Bronchial epithelial cell (primary cell): ENCODE measurements around the gene IFITM10. TPM values are rescaled to one million over a fixed set of nuclear protein-coding genes. Genes with fewer than 3 reads are reported as not detected.

Source experiments
- DNase-seq: peaks from one replicate; pipeline ENCODE4 v3.0.0-alpha.2; 2010; ENCODE audit warnings: low read depth
- FAIRE-seq: peaks from 2 replicates; lab custom pipeline; 2011; peaks lifted over from hg19 to GRCh38; lab: Jason Lieb, UNC
- H3K27me3 ChIP-seq: 2 replicates; pipeline ENCODE4 v1.5.1; 2011; ENCODE audit warnings: low read length; ENCODE audit not compliant: control insufficient read depth, insufficient read depth
- H3K36me3 ChIP-seq: 2 replicates; pipeline ENCODE4 v1.5.1; 2011; ENCODE audit warnings: low read length; ENCODE audit not compliant: control insufficient read depth, insufficient read depth
- H3K4me3 ChIP-seq: 2 replicates; pipeline ENCODE4 v1.5.1; 2011; ENCODE audit warnings: mild to moderate bottlenecking, low read depth, low read length, control low read depth
- total RNA-seq: library from RNA; depleted of rRNA; stranded (reverse); fragments of >200 nt; gene quantifications from 2 replicates; pipeline ENCODE4 v1.2.1, GENCODE V29; 2014
- TF ChIP-seq, protein P1 (sequence below): IDR thresholded peaks from 2 replicates; pipeline ENCODE4 v1.5.1; 2011; ENCODE audit warnings: mild to moderate bottlenecking, moderate library complexity, low read length, control low read depth, inconsistent platforms; ENCODE audit not compliant: insufficient read depth, severe bottlenecking

IFITM10 gene
- total RNA-seq, 1 donor from 2014 or later = 1.3 TPM

DNA sequence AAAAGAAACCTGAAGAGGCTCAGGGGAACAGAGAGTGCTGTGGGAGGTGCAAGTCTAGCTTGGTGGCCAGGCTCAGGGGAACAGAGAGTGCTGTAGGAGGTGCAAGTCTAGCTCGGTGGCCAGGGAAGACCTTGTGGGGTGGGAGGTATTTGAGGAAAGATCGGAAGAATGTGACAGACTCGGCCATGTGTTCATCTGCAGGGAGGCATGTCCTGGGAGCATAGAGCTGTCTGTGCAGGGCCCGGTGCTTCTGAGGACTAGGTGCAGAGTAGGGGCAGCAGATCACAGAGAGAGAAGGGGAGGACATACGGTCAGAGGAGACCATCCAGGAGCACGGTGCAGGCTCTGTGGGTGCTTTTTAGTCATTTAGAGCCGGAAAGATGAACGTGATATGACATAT lies 10.8 kb downstream of the IFITM10 start:
- no peak overlapping the region for H3K4me3 ChIP-seq
- no peaks in the 10 kb centered on the region for H3K36me3 ChIP-seq
- DNase-seq (no peak), FAIRE-seq (no peak)
- H3K27me3 ChIP-seq = no peaks in the 10 kb centered on the region
- TF ChIP-seq, protein P1, sequence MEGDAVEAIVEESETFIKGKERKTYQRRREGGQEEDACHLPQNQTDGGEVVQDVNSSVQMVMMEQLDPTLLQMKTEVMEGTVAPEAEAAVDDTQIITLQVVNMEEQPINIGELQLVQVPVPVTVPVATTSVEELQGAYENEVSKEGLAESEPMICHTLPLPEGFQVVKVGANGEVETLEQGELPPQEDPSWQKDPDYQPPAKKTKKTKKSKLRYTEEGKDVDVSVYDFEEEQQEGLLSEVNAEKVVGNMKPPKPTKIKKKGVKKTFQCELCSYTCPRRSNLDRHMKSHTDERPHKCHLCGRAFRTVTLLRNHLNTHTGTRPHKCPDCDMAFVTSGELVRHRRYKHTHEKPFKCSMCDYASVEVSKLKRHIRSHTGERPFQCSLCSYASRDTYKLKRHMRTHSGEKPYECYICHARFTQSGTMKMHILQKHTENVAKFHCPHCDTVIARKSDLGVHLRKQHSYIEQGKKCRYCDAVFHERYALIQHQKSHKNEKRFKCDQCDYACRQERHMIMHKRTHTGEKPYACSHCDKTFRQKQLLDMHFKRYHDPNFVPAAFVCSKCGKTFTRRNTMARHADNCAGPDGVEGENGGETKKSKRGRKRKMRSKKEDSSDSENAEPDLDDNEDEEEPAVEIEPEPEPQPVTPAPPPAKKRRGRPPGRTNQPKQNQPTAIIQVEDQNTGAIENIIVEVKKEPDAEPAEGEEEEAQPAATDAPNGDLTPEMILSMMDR = no peak

DNA sequence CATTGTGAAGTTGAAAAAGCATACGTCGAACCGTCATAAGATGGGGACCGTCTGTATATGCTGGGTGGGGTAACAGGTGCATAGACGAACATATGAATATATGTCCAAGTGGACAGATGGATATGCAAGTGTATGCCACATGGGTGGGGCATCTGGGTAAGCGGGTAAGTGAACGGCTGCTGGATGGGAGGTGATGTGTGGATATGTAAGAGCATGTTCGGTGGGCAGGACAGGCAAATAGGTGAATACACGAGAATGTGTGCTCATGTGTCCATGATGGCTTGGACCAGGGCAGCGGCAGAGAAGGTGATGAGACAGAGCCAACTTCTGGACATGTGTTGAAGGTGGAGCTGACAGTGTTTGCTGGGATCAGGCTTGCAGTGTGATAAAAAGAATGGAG lies 12.0 kb downstream of the IFITM10 start:
- TF ChIP-seq, protein P1 = no peak
- DNase-seq (no peak), FAIRE-seq (no peak)
- peaks cover 6% of the 10 kb centered on the region for H3K27me3 ChIP-seq
- no peak overlapping the region for H3K4me3 ChIP-seq
- H3K36me3 ChIP-seq = no peaks in the 10 kb centered on the region

DNA sequence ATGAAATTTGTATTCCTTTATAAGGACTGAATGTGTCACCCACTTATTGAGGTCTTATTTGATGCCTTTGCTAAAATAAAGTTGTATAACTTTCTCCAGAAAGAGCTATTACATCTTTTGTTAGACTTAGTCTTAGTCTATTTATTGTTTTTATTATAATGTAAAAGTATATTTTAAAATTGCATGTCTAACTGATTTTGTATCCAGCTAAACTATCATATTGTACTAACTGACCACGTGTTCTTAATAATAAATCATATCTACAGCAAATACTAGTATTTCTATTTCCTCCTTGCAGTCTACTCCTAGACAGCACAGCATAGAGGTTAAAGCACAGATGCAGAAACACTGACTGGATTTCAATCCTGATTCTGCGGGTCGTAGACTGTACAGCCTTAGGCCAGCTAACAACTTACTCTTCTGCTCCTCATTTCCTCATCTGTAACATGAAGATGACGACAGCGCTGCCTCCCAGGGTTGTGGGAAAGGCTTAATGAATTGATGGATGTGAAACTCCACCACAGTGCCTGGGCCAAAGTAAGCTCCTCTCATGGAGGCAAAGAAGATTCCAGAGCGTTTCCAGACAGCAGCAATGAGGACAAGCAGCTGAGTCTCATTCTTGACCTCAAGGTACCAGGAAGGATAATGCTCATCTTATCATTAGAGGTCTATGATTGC lies 13.2 kb downstream of the IFITM10 start:
- DNase-seq (no peak), FAIRE-seq (no peak)
- Histone ChIP-seq H3K27me3 (peaks cover 10% of the 10 kb centered on the region), H3K36me3 (no peaks in the 10 kb centered on the region), H3K4me3 (no peak overlapping the region)
- TF ChIP-seq, protein P1 = no peak

DNA sequence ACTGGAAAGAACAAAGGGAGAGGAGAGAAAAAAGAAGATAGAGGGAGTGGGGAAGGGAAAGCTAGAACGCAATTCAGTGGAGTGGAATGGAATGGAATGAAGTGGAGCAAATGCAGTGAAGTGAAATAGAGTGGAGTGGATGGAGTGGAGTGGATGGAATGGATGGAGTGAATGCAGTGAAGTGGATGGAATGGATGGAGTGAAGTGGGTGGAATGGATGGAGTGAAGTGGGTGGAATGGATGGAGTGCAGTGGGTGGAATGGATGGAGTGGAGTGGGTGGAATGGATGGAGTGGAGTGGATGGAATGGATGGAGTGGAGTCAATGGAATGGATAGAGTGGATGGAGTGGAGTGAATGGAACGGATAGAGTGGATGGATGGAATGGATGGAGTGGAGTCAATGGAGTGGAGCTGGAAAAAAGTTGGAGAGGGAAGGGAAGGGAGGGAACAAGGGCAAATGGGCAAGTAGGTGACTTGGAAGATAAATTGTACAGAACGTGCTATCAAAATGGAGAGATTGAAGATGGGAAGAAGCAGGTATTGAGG lies 13.9 kb downstream of the IFITM10 start:
- FAIRE-seq (no peak), DNase-seq (no peak)
- TF ChIP-seq, protein P1 = no peak
- Histone ChIP-seq H3K4me3 (no peak overlapping the region), H3K27me3 (peaks cover 10% of the 10 kb centered on the region), H3K36me3 (no peaks in the 10 kb centered on the region)

DNA sequence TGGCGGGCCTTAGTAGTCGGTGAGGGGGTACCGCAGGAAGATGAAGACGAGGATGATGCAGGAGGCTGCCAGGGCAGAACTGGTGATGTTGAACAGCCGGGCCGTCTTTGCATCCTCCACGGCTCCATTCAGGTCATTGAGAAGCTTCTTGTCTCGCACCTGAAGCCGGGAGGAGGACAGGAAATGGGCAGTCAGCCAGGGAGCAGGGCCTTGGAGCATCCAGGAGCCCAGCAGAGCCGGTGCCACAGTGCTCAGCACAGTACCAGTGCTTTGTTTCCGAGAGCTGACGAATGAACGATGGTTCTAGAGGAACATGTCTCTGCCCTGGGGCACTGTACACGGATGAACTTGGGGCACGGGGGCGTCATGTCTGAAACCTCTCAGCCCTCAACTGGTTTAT lies 15.1 kb downstream of the IFITM10 start:
- Histone ChIP-seq H3K4me3 (no peak overlapping the region), H3K27me3 (peaks cover 11% of the 10 kb centered on the region), H3K36me3 (no peaks in the 10 kb centered on the region)
- TF ChIP-seq, protein P1 = no peak
- FAIRE-seq (no peak), DNase-seq (no peak)
